ENCODE measurements around the gene ACCS.

The ACCS gene

GRCh38 chr11:44065841-44066731 is at the start of gene ACCS:
Gene ACCS (plus strand): TSS chr11:44066270. CDS start chr11:44067628, 1,358 bp downstream.
- DNase-seq (ENCODE audit: low read depth in 2 of 2), result peak; percentile 76 to 79

GRCh38 chr11:44016546-44017442 is 49.3 kb upstream of the ACCS start:
- DNase-seq (ENCODE audit: low read depth in 2 of 2), result no peak

GRCh38 chr11:44017443-44018126 is 48.5 kb upstream of the ACCS start:
- DNase-seq (ENCODE audit: low read depth in 2 of 2), result no peak

GRCh38 chr11:44018127-44018521 is 47.9 kb upstream of the ACCS start:
- DNase-seq (ENCODE audit: low read depth in 2 of 2), result no peak

GRCh38 chr11:44018829-44019228 is 47.2 kb upstream of the ACCS start:
- DNase-seq (ENCODE audit: low read depth in 2 of 2), result no peak

GRCh38 chr11:44024977-44025376 is 41.1 kb upstream of the ACCS start:
- DNase-seq (ENCODE audit: low read depth in 2 of 2), result no peak

- no peak for DNase-seq (ENCODE audit: low read depth in 2 of 2)
These were observed 40.3 kb upstream of the ACCS start for GRCh38 chr11:44025727-44026126.

- no peak for DNase-seq (ENCODE audit: low read depth in 2 of 2)
These were observed 37.7 kb upstream of the ACCS start for GRCh38 chr11:44028401-44028800.

- no peak for DNase-seq (ENCODE audit: low read depth in 2 of 2)
These were observed 37.1 kb upstream of the ACCS start for GRCh38 chr11:44028816-44029506.

- DNase-seq (ENCODE audit: low read depth in 2 of 2), result no peak
These were observed 36.6 kb upstream of the ACCS start for GRCh38 chr11:44029507-44029845.

GRCh38 chr11:44029977-44030911 is 35.8 kb upstream of the ACCS start:
- no peak for DNase-seq (ENCODE audit: low read depth in 2 of 2)

- DNase-seq (ENCODE audit: low read depth in 2 of 2), result no peak
These were observed 35.1 kb upstream of the ACCS start for GRCh38 chr11:44030996-44031395.

- DNase-seq (ENCODE audit: low read depth in 2 of 2), result no peak
These were observed 34.5 kb upstream of the ACCS start for GRCh38 chr11:44031549-44031948.

GRCh38 chr11:44032299-44033085 is 33.6 kb upstream of the ACCS start:
- no peak for DNase-seq (ENCODE audit: low read depth in 2 of 2)

- DNase-seq (ENCODE audit: low read depth in 2 of 2), result no peak
These were observed 32.6 kb upstream of the ACCS start for GRCh38 chr11:44033411-44033850.

GRCh38 chr11:44033856-44034255 is 32.2 kb upstream of the ACCS start:
- no peak for DNase-seq (ENCODE audit: low read depth in 2 of 2)

GRCh38 chr11:44034639-44035038 is 31.4 kb upstream of the ACCS start:
- DNase-seq (ENCODE audit: low read depth in 2 of 2), result no peak

- DNase-seq (ENCODE audit: low read depth in 2 of 2), result no peak
These were observed 29.0 kb upstream of the ACCS start for GRCh38 chr11:44036811-44037657.

GRCh38 chr11:44037658-44037998 is 28.4 kb upstream of the ACCS start:
- no peak for DNase-seq (ENCODE audit: low read depth in 2 of 2)

Data from activated CD8-positive, alpha-beta memory T cell treated with anti-CD3 and anti-CD28 coated beads for 4 hours (primary cell).